Keratinocyte (primary cell): ENCODE data around the gene ZFP36L1. TPM values are rescaled to one million over a fixed set of nuclear protein-coding genes. Genes with fewer than 3 reads are reported as not detected.

Experiments used
- DNase-seq: peaks from one replicate; pipeline ENCODE4 v3.0.0-alpha.2; 2011; ENCODE audit warnings: low read depth, missing footprints, low spot score
- FAIRE-seq: peaks from 2 replicates; lab custom pipeline; 2011; peaks lifted over from hg19 to GRCh38; lab: Jason Lieb, UNC
- H2AFZ ChIP-seq: 2 replicates; pipeline ENCODE4 v1.6.0; 2012; ENCODE audit warnings: low read length, control low read depth, inconsistent platforms; ENCODE audit not compliant: control insufficient read depth
- H3K27ac ChIP-seq: 2 replicates; pipeline ENCODE4 v1.5.1; 2011; ENCODE audit warnings: low read length; ENCODE audit not compliant: control insufficient read depth, insufficient read depth
- H3K27me3 ChIP-seq: 3 replicates; pipeline ENCODE4 v1.6.0; 2011; ENCODE audit warnings: low read length; ENCODE audit not compliant: control insufficient read depth, insufficient read depth; ENCODE audit errors: extremely low read depth
- H3K36me3 ChIP-seq, 2 experiments: 2 replicates in 1 of 2; 3 replicates in 1 of 2; pipeline ENCODE4 v1.5.1; 2011; ENCODE audit warnings: low read length in 2 of 2, mild to moderate bottlenecking in 1 of 2; ENCODE audit not compliant: control insufficient read depth in 2 of 2, insufficient read depth in 2 of 2; ENCODE audit errors: extremely low read depth in 1 of 2
- H3K4me1 ChIP-seq: 3 replicates; pipeline ENCODE4 v1.5.1; 2011; ENCODE audit warnings: low read length; ENCODE audit not compliant: control insufficient read depth, insufficient read depth; ENCODE audit errors: extremely low read depth
- H3K4me2 ChIP-seq: 3 replicates; pipeline ENCODE4 v1.6.0; 2011; ENCODE audit warnings: low read depth, low read length; ENCODE audit not compliant: control insufficient read depth, insufficient read depth; ENCODE audit errors: extremely low read depth
- H3K4me3 ChIP-seq, 3 experiments: fragments of 200-600 bp in 1 of 3; sonication (generic) in 1 of 3; 2 replicates in 2 of 3; 3 replicates in 1 of 3; pipeline ENCODE4 v1.5.1; 2011 to 2016; ENCODE audit warnings: low read length in 3 of 3, mild to moderate bottlenecking in 3 of 3, control low read depth in 2 of 3, inconsistent platforms in 1 of 3, low read depth in 1 of 3, mixed read lengths in 1 of 3, mixed run types in 1 of 3, moderate library complexity in 1 of 3; ENCODE audit not compliant: control insufficient read depth in 2 of 3, insufficient read depth in 2 of 3; ENCODE audit errors: extremely low read depth in 1 of 3
- H3K79me2 ChIP-seq: 2 replicates; pipeline ENCODE4 v1.6.0; 2012; ENCODE audit warnings: low read length; ENCODE audit not compliant: control insufficient read depth, insufficient read depth
- H3K9ac ChIP-seq: 3 replicates; pipeline ENCODE4 v1.6.0; 2011; ENCODE audit warnings: low read length; ENCODE audit not compliant: control insufficient read depth, insufficient read depth; ENCODE audit errors: extremely low read depth
- H3K9me1 ChIP-seq: 3 replicates; pipeline ENCODE4 v1.6.0; 2011; ENCODE audit warnings: low read length; ENCODE audit not compliant: control insufficient read depth, insufficient read depth; ENCODE audit errors: extremely low read depth
- H3K9me3 ChIP-seq: 2 replicates; pipeline ENCODE4 v1.5.1; 2012; ENCODE audit warnings: low read depth, low read length; ENCODE audit not compliant: control insufficient read depth
- H4K20me1 ChIP-seq: 3 replicates; pipeline ENCODE4 v1.6.0; 2011; ENCODE audit warnings: low read length; ENCODE audit not compliant: control insufficient read depth, insufficient read depth; ENCODE audit errors: extremely low read depth
- EZH2 ChIP-seq: IDR thresholded peaks from one replicate; pipeline ENCODE4 v1.6.1; 2012; ENCODE audit warnings: inconsistent platforms, mild to moderate bottlenecking, low read length, moderate library complexity
- dilution Hi-C: fragments of 300-500 bp; cut with MboI; formaldehyde crosslinking; loops from one replicate; pipeline ENCODE4 v1.7.0; 2020; ENCODE audit warnings: low sequenced_read_pairs; ENCODE audit not compliant: extremely low pct_ligation_motif_present
- polyA plus RNA-seq, 5 experiments: library from polyadenylated mRNA; depleted of rRNA in 3 of 5; stranded (reverse) in 3 of 5; stranded (forward) in 1 of 5; unstranded in 1 of 5; fragments of >200 nt; gene quantifications; 1 replicate in 1 of 5; 2 replicates in 3 of 5; 3 replicates in 1 of 5; pipeline versions ENCODE4 v1.2.1 to v1.2.3, GENCODE V29; 2011 to 2012; ENCODE audit warnings: missing spikeins in 2 of 5, low read depth in 1 of 5, low replicate concordance in 1 of 5
- TF ChIP-seq, protein P1 (sequence below), 3 experiments: IDR thresholded peaks in 1 of 3; conservative IDR thresholded peaks in 1 of 3; optimal IDR thresholded peaks in 1 of 3; 2 replicates in 2 of 3; 3 replicates in 1 of 3; pipeline versions ENCODE3 to v1.5.1; 2011; ENCODE audit warnings: low read length in 3 of 3, mild to moderate bottlenecking in 3 of 3, moderate library complexity in 2 of 3, control low read depth in 1 of 3, inconsistent platforms in 1 of 3; ENCODE audit not compliant: insufficient read depth in 2 of 3; ENCODE audit errors: extremely low read depth in 1 of 3

The ZFP36L1 gene
- polyA plus RNA-seq, 1 donor (not counting 4 experiments of a cell fraction or from before 2014, with no cell fraction given) = 85.2 TPM

GRCh38 chr14:68824517-68825347, 31.9 kb upstream of the ZFP36L1 start:
- no peak for TF ChIP-seq EZH2
- TF ChIP-seq, protein P1, sequence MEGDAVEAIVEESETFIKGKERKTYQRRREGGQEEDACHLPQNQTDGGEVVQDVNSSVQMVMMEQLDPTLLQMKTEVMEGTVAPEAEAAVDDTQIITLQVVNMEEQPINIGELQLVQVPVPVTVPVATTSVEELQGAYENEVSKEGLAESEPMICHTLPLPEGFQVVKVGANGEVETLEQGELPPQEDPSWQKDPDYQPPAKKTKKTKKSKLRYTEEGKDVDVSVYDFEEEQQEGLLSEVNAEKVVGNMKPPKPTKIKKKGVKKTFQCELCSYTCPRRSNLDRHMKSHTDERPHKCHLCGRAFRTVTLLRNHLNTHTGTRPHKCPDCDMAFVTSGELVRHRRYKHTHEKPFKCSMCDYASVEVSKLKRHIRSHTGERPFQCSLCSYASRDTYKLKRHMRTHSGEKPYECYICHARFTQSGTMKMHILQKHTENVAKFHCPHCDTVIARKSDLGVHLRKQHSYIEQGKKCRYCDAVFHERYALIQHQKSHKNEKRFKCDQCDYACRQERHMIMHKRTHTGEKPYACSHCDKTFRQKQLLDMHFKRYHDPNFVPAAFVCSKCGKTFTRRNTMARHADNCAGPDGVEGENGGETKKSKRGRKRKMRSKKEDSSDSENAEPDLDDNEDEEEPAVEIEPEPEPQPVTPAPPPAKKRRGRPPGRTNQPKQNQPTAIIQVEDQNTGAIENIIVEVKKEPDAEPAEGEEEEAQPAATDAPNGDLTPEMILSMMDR (optimal IDR thresholded peaks at IDR 0.05 in 1 of 3, IDR thresholded peaks at IDR 0.05 in 1 of 3, conservative IDR thresholded peaks at IDR 0.05 in 1 of 3; ENCODE audit: extremely low read depth in 1 of 3, insufficient read depth in 2 of 3, low read length in 3 of 3) = peak; percentile 93 to 94 (median 94)
- Histone ChIP-seq H3K4me3 (no peak overlapping the region), H2AFZ (no peak overlapping the region), H3K9me3 (no peaks in the 10 kb centered on the region), H3K4me2 (no peak overlapping the region), H3K27me3 (no peaks in the 10 kb centered on the region), H3K36me3 (peaks cover 0 to 2% of the 10 kb centered on the region in 2 experiments), H3K27ac (no peak overlapping the region), H3K9ac (no peak overlapping the region), H4K20me1 (no peaks in the 10 kb centered on the region), H3K9me1 (no peaks in the 10 kb centered on the region), H3K4me1 (peaks cover 13% of the 10 kb centered on the region), H3K79me2 (no peaks in the 10 kb centered on the region)
- dilution Hi-C loops = no loop called here
- no peak for DNase-seq
- FAIRE-seq = no peak

- Histone ChIP-seq H3K27ac (no peak overlapping the region), H3K79me2 (no peaks in the 10 kb centered on the region), H3K9me3 (no peaks in the 10 kb centered on the region), H3K4me1 (peaks cover 18% of the 10 kb centered on the region), H3K9ac (no peak overlapping the region), H3K36me3 (peaks cover 0 to 2% of the 10 kb centered on the region in 2 experiments), H3K27me3 (no peaks in the 10 kb centered on the region), H3K4me2 (no peak overlapping the region), H3K9me1 (no peaks in the 10 kb centered on the region), H3K4me3 (no peak overlapping the region), H2AFZ (no peak overlapping the region), H4K20me1 (no peaks in the 10 kb centered on the region)
- DNase-seq (no peak), FAIRE-seq (no peak)
- TF ChIP-seq EZH2 = no peak
- TF ChIP-seq, protein P1 (optimal IDR thresholded peaks at IDR 0.05 in 1 of 3, IDR thresholded peaks at IDR 0.05 in 1 of 3, conservative IDR thresholded peaks at IDR 0.05 in 1 of 3; ENCODE audit: extremely low read depth in 1 of 3, insufficient read depth in 2 of 3, low read length in 3 of 3) = no peak
- dilution Hi-C loops = no loop called here
Measured at GRCh38 chr14:68824207-68824516, 31.3 kb upstream of the ZFP36L1 start.
